Measurements from ENCODE around the gene FNDC1. TPM values are rescaled to one million over a fixed set of nuclear protein-coding genes. Genes with fewer than 3 reads are reported as not detected.
A peak's percentile ranks its signal among the peaks of the same experiment; 100 is the strongest.

The FNDC1 gene
- total RNA-seq, 1 donor from 2014 or later, result 0.09 TPM

DNA sequence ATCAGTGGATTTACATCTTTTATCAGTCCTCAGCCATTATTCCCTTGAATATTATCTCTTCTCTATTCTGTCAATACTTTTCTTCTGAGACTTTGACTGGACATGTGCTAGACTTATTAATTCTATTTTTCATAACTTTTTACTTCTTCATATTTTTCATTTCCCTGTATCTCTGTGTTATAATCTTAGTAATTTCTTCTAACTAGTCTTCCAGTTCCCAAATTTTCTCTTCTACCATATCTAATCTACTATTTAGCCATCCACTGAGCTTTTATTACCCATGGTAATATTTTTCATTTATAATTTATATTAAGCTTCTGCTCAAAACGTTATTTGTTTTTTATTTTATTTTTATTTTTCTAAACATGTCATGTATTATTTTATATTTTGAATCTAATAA is 13.1 kb upstream of the FNDC1 start:
- TF ChIP-seq, protein P1, sequence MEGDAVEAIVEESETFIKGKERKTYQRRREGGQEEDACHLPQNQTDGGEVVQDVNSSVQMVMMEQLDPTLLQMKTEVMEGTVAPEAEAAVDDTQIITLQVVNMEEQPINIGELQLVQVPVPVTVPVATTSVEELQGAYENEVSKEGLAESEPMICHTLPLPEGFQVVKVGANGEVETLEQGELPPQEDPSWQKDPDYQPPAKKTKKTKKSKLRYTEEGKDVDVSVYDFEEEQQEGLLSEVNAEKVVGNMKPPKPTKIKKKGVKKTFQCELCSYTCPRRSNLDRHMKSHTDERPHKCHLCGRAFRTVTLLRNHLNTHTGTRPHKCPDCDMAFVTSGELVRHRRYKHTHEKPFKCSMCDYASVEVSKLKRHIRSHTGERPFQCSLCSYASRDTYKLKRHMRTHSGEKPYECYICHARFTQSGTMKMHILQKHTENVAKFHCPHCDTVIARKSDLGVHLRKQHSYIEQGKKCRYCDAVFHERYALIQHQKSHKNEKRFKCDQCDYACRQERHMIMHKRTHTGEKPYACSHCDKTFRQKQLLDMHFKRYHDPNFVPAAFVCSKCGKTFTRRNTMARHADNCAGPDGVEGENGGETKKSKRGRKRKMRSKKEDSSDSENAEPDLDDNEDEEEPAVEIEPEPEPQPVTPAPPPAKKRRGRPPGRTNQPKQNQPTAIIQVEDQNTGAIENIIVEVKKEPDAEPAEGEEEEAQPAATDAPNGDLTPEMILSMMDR (conservative IDR thresholded peaks at IDR 0.05), result no peak
- peaks cover 5% of the 10 kb centered on the region for H3K36me3 Mint-ChIP-seq (ENCODE audit: low read depth)
- peaks cover 11% of the 10 kb centered on the region for H3K27me3 Mint-ChIP-seq (ENCODE audit: low read depth)
- peaks cover 10% of the 10 kb centered on the region for H3K9me3 Mint-ChIP-seq
- peaks cover 3% of the 10 kb centered on the region for H3K4me1 Mint-ChIP-seq
- no peak for DNase-seq (ENCODE audit: low read depth, low spot score)
- no peak overlapping the region for H3K27ac Mint-ChIP-seq (ENCODE audit: unreplicated experiment)
- H3K4me3 Mint-ChIP-seq, result no peak overlapping the region

DNA sequence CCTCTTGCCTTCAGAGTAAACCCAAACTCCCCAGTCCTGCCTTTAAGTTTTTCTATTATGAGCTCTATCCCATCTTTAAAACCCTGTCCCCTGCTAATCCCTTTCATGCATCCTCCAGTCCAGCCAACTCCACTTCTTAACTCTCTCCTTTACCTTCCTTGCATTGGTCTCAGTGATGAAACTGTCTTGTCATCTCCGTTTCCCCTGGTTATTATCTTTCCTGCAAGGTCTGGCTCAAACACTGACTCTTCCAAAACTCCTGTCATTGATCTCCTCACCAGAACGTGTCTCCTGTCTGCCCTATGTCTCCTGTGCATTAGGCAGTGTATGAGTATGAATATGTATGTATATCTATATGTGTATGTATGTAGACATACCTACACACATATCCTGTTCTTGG is 11.8 kb upstream of the FNDC1 start:
- DNase-seq (ENCODE audit: low read depth, low spot score), result no peak
- H3K27ac Mint-ChIP-seq (ENCODE audit: unreplicated experiment), result no peak overlapping the region
- TF ChIP-seq, protein P1 (conservative IDR thresholded peaks at IDR 0.05), result no peak
- peaks cover 5% of the 10 kb centered on the region for H3K36me3 Mint-ChIP-seq (ENCODE audit: low read depth)
- H3K9me3 Mint-ChIP-seq, result peaks cover 10% of the 10 kb centered on the region
- no peak overlapping the region for H3K4me3 Mint-ChIP-seq
- peaks cover 23% of the 10 kb centered on the region for H3K27me3 Mint-ChIP-seq (ENCODE audit: low read depth)
- H3K4me1 Mint-ChIP-seq, result no peaks in the 10 kb centered on the region

DNA sequence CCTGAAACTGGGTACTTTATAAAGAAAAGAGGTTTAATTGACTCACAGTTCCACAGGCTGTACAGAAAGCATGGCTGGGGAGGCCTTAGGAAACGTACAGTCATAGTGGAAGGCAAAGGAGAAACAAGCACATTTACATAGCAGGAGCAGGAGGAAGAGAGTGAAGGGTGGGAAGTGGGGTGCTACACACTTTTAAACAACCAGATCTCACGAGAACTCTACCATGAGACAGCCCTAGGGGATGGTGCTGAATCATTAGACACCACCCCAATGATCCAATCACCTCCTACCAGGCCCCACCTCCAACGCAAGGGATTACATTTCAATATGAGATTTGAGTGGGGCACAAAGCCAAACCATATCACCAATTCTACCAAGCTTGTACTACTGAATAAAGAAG is 7.4 kb upstream of the FNDC1 start:
- Mint-ChIP-seq H3K9me3 (peaks cover 6% of the 10 kb centered on the region), H3K36me3 (ENCODE audit: low read depth) (peaks cover 5% of the 10 kb centered on the region), H3K27me3 (ENCODE audit: low read depth) (peaks cover 62% of the 10 kb centered on the region), H3K4me3 (no peak overlapping the region), H3K4me1 (no peaks in the 10 kb centered on the region), H3K27ac (ENCODE audit: unreplicated experiment) (no peak overlapping the region)
- DNase-seq (ENCODE audit: low read depth, low spot score), result no peak
- TF ChIP-seq, protein P1 (conservative IDR thresholded peaks at IDR 0.05), result no peak

DNA sequence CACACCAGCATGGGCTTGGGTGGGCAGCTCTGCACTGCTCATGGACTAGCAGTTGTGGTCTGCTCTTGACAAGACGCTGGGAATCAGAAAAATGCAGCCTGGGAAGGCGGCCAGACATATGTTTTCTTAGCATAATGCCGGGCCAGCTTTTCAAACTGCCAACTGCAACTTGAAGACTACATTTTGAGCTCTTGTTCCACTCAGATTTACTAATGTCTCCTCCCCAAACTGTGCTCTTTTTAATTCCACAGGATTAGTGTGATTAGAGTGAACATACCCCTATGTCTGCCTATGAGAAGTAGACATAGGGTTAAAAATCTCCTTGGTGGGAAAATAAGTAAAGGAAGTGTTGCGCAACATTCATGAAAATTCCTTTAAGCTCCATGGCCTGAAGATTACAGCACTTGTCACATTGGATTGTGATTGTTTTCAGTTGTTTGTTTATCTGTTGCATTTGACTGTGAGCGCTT is 5.3 kb upstream of the FNDC1 start:
- DNase-seq (ENCODE audit: low read depth, low spot score), result no peak
- H3K36me3 Mint-ChIP-seq (ENCODE audit: low read depth), result no peaks in the 10 kb centered on the region
- H3K4me3 Mint-ChIP-seq, result no peak overlapping the region
- H3K9me3 Mint-ChIP-seq, result no peaks in the 10 kb centered on the region
- peaks cover 6% of the 10 kb centered on the region for H3K4me1 Mint-ChIP-seq
- peaks cover 75% of the 10 kb centered on the region for H3K27me3 Mint-ChIP-seq (ENCODE audit: low read depth)
- TF ChIP-seq, protein P1 (conservative IDR thresholded peaks at IDR 0.05), result no peak
- no peak overlapping the region for H3K27ac Mint-ChIP-seq (ENCODE audit: unreplicated experiment)

DNA sequence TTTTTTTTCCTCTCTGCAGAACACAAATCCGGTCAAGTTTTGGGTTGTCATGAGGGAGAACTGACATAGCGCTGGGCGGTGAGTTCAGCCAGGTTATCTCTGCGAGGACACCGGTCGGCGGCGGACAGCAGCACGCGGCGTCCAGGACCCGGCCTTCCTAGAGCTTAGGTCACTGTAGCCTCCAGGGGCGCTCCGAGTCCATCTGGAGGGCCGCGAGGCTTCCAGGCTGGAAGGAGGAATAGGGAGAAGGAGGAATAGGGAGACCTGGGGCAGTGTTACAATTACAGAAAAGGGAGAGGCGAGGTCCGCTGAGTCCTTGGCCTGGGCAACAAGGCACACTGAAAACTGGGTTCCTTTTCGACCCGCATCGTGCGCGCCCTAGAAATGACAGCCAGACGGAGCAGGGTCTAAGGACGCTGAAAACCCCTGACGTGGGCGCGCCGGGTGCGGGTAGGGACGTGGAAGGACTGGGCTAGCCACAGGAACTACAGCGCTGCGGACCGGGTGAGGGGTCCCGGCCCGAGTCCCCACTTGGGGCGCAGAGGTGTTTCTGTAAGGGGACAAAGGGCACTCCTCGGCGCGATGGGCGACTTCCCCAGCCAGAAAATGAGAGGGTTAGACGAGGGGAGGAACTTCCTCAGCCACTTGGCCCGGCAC is 536 bp upstream of the FNDC1 start:
- TF ChIP-seq, protein P1 (conservative IDR thresholded peaks at IDR 0.05), result peak; percentile 38
- H3K36me3 Mint-ChIP-seq (ENCODE audit: low read depth), result no peaks in the 10 kb centered on the region
- DNase-seq (ENCODE audit: low read depth, low spot score), result peak; percentile 61
- H3K4me3 Mint-ChIP-seq, result peak overlapping the region; percentile 80
- H3K9me3 Mint-ChIP-seq, result no peaks in the 10 kb centered on the region
- H3K27ac Mint-ChIP-seq (ENCODE audit: unreplicated experiment), result no peak overlapping the region
- peaks cover 91% of the 10 kb centered on the region for H3K27me3 Mint-ChIP-seq (ENCODE audit: low read depth)
- H3K4me1 Mint-ChIP-seq, result peaks cover 6% of the 10 kb centered on the region

Measured in neural crest cell (in vitro differentiated cells).